NCI-H187 (cell line): ENCODE data around the gene HNRNPA1.
"Not testable (repeated sequence)": the region's sequence is repeated elsewhere in the genome, so short reads cannot be mapped to it uniquely, and the experiment has no call there.

Source experiments
- DNase-seq, 2 experiments: peaks; one replicate each; lab custom pipeline; 2025; lab: John Stamatoyannopoulos, UW

Gene HNRNPA1

DNA sequence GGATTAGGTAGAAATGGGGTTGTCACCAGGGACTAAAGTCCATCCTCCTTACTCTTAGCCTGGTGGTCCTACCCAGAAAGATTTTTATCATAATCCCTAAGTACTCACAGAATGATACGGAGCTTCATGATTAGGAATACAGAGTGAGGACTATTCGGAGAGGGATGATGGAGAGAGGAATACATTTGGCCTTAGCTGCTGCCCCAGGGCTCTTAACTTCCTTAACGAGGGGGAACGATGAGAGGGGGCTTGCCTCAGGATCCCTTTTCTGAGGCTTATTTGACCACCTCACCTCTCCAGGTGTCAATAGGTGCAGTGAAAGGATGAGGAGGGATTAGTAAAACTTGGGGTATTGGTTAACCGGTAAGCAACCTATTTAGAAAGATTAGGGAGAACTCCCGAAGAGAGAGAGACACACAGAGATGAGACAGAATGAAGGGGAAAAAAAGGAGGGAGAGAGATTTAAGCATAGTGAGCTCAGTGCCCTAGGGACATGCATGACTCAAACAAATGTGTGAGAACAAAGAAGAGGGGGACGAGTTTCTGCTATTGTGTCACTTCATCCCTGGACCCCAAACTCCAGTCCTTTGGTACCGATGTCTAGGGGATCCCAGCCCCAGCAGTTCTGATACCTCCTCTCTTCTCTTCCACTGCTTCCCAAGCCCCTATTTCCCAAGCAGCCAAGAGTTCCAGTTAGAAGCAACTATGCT is 19.1 kb downstream of the HNRNPA1 start:
- DNase-seq = no peak

DNA sequence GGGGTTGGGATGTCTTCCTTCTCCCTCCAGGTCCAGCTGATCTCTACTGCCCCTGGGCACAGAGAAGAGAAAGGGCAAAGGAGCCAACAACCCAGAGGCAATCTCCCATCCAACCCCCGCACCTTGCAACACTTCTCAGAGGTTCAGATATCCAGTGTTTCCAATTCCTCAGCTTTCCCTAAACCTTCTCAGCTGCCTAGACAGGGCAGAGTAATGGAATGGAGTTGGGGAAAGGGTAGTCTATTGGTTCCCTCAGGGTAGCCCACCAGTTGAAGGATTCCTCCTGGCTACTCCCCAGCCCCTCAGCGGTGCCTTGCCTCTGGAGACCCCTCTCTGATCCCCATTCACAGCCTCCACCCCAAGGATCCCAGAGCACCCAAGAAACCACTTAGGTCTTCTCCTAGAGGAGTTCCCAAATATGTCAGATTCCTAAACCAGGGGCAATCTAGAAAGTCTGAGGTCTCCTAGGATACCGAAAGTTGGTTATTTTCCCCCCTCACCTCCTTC is 19.8 kb downstream of the HNRNPA1 start:
- DNase-seq = no peak

GRCh38 chr12:54300732-54301427 is 20.4 kb downstream of the HNRNPA1 start, which contains the start of gene NFE2:
Gene NFE2, minus strand, starts transcription at chr12:54301015. Its CDS starts 5,767 bp downstream, at chr12:54295248.
- DNase-seq = peak; percentile 31 to 45

DNA sequence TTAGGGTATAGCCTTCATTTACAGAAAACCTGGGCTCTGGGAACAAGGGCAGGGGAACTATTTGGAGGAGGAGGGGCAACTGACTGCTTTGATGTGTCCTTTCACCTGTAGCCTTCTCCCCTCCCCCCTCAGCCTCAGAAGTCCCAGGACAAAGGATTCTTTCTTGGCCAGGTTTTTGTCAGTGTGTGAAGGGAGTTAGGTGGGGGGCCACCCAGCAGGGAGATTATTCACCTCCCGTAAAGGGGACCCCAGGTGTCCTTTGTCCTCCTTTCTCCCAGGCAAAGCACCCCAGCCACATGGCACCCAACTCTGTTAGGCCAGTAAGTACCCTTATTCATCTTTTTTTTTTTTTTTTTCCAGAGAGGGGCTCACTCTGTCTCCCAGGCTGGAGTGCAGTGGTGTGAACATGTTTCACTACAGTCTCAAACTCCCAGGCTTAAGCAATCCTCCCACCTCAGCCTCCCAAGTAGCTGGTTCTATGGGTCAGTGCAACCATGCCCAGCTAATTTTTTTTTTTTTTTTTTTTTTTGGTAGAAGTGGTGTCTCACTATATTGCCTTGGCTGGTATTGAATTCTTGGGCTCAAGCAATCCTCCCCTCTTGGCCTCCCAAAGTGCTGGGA is 21.0 kb downstream of the HNRNPA1 start:
- DNase-seq = no peak

DNA sequence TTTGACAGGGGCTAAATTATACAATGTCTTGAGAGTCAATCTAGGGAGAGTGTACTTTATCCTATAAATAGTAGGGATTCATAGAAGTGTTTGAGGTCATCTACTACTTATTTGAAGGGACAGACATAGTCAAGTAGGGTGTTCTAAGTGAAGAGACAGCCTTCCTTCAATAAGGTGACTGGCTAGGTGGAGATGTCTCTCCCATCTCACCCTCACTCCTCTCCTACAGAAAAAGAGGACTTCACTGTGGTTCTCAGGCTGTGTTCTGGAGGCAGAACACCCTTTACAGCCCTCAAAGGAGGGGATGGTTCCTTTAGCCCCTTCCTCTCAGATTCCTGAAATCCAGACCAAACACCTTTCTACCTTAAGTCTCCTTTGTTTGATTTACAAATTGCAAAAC is 23.1 kb downstream of the HNRNPA1 start:
- DNase-seq = no peak

DNA sequence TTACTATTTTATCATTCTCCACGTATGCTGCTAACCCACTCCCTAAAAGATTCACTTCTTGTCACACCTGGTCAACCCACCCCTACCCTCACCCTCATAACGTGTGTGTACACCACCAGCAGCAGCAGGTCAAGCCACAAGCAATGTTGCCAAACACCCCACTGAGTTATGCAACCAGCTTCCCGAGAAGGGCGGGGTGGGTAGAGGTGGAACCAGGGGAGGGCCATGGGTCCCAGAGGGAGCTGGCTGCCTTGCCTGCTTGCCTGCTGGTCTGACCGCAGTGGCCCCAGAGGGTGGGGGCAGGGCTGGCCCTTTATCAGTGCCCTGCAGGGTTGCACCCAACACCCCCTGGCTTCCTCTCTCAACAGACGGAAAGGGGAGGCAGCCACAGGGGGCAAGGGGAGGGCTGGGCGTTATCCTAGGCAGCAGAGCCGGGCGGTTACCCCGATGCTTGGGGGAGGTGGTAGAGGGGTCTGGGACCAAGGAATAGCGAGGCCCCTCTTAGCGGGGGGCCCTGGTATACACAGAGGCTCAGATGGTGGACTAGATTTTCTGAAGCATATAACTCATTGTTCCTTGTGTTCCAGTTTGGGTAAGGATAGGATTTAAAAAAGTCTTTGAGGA is 23.8 kb downstream of the HNRNPA1 start:
- no peak for DNase-seq

GRCh38 chr12:54306925-54307741 is 26.6 kb downstream of the HNRNPA1 start:
- peak; percentile 48 to 73 for DNase-seq

DNA sequence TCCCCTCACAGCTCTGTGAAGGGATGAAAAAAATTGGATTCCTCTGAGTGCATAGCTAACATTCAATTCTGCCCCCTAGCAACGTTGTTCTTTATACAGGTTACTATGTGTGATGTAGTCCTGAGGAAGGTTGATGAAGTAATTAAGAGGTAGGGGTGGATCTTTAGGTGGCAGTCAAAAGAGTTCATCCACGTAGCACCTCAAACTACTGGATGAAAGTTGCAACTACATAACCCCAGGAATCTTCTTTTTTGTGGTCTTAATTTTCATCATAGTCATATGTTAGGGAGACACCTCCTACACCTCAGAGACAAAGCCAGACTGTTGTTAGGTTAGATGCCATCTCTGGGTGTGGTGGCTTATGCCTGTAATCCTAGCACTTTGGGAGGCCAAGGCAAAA is 30.5 kb downstream of the HNRNPA1 start:
- DNase-seq = no peak

- not testable (repeated sequence) for DNase-seq
Observed at GRCh38 chr12:54312309-54312708, 31.8 kb downstream of the HNRNPA1 start.

GRCh38 chr12:54321363-54321762 is 40.8 kb downstream of the HNRNPA1 start:
- DNase-seq = no peak

GRCh38 chr12:54324617-54325441 is 44.3 kb downstream of the HNRNPA1 start, which contains the start of gene COPZ1:
Gene COPZ1, plus strand, starts transcription at chr12:54325131. Its CDS starts 33 bp downstream, at chr12:54325164.
- peak; percentile 97 to 99 for DNase-seq

GRCh38 chr12:54325442-54326109 is 45.0 kb downstream of the HNRNPA1 start:
- not testable (repeated sequence) for DNase-seq

- DNase-seq = no peak
Observed at GRCh38 chr12:54328595-54329337, 48.2 kb downstream of the HNRNPA1 start.

GRCh38 chr12:54329759-54330158 is 49.2 kb downstream of the HNRNPA1 start:
- no peak for DNase-seq

GRCh38 chr12:54330442-54330841 is 49.9 kb downstream of the HNRNPA1 start:
- DNase-seq = no peak

DNA sequence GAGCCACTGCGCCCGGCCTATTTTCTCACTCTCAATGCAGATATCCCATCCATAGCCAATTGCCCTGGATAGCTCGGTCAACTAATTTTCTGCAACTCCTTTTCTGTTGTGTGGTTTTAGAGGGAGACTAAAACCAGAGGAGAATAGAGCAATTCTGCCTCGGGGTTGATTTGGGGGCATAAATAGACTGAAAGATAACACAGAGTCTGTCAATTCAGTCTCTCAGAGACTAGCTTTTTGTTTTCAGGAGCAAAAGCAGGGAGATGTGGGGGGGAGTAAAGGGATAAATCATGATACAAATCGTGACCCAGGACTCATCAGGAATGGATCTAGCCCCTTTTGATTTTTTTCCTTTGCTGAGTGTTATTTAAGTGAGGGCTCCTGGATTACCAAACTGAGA is 50.9 kb downstream of the HNRNPA1 start:
- no peak for DNase-seq

DNA sequence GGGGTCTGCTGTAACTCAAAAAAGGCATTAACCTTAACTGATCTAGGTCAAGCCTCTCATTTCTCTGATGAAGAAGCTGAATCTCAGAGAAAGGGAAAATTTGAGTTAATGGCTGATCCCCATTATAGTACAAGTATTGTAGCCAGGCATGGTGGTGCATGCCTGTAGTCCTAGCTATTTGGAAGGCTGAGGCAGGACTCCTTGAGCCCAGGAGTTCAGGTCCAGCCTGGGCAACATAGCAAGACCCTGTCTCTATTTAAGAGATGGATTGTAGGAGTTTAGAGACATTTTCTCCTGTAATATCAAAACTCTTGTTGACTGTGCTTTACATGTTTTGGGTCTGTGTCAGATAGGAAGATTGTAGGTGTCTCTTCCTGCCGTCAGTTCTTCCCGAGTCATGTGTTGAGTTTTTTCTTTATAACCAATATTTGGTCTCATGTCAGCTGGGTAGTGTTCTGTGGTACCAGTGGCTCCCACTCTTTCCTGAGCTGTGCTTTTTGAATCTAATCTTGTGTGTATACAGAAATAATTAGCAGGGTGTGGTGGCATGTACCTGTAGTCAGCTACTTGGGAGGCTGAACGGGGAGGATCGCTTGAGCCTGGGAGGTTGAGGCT is 53.0 kb downstream of the HNRNPA1 start:
- DNase-seq = no peak
